Vagina (tissue), 2 donors: Measurements from ENCODE around the gene SARDH.

Experiments
- CTCF ChIP-seq, 3 experiments: fragments of 450-650 bp in 2 of 3; fragments of 200-600 bp in 1 of 3; sonication (generic) in 1 of 3; IDR thresholded peaks; one replicate each; pipeline ENCODE4 v1.5.1; 2017 to 2019; ENCODE audit warnings: antibody characterized with exemption in 3 of 3, mild to moderate bottlenecking in 2 of 3, moderate library complexity in 2 of 3
- POLR2A ChIP-seq, 2 donors: fragments of 450-650 bp; IDR thresholded peaks; one replicate each; pipeline ENCODE4 v1.6.1; 2017; ENCODE audit warnings: antibody characterized with exemption in 2 of 2, mild to moderate bottlenecking in 2 of 2, moderate library complexity in 2 of 2
- POLR2AphosphoS5 ChIP-seq, 2 donors: sonication (generic); formaldehyde crosslinking; IDR thresholded peaks; one replicate each; pipeline ENCODE4 v1.9.0; 2017; ENCODE audit warnings: antibody characterized with exemption in 2 of 2, mild to moderate bottlenecking in 2 of 2, low read depth in 1 of 2; ENCODE audit not compliant: insufficient read depth in 1 of 2

DNA sequence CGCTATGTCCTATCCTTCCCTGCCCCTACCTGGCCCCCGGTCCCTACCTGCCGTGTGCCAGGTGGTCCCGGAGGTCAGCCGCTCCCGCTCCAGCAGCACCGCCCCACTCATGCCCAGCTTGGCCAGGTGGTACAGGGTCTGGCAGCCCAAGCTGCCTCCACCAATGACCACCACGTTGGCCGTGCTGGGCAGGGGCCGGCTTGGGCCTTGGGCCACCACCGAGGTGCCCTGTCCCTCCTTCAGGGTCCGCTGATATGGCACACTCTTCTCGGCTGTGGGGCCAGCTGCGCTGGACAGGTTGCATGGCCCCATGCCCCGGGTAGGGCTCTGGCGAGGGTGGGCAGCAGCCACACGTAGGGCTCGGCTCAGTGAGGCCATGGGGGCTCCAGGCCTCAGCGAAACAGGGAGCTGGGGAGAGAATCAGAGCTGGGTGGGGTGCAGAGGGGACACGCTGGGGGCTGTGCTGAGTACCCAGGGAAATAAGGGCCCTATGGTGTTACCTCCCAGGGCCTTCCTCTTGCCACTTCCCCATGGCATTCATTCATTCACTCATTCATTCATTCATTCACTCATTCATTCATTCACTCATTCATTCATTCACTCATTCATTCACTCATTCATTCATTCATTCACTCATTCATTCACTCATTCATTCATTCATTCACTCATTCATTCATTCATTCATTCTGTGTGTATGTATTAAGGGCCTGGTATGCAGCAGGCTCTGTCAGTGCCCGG, 4.2 kb downstream of the SARDH start:
- TF ChIP-seq CTCF (IDR thresholded peaks at IDR 0.05) (no peak), POLR2AphosphoS5 (IDR thresholded peaks at IDR 0.05; ENCODE audit: insufficient read depth in 1 of 2, low read depth in 1 of 2) (no peak), POLR2A (IDR thresholded peaks at IDR 0.05) (no peak)
